Uterus (tissue), 2 donors: ENCODE results near the gene ALPI.
"Not testable (repeated sequence)": the region's sequence is repeated elsewhere in the genome, so short reads cannot be mapped to it uniquely, and the experiment has no call there.

Source experiments
- POLR2A ChIP-seq, 2 donors: fragments of 450-650 bp; IDR thresholded peaks; one replicate each; pipeline ENCODE4 v1.6.1; 2016; ENCODE audit warnings: antibody characterized with exemption in 2 of 2, mild to moderate bottlenecking in 1 of 2, moderate library complexity in 1 of 2
- TF ChIP-seq, protein P1 (sequence below), 4 experiments: fragments of 200-600 bp in 2 of 4; fragments of 450-650 bp in 2 of 4; sonication (generic) in 2 of 4; IDR thresholded peaks; one replicate each; pipeline ENCODE4 v1.5.1; 2016 to 2019; ENCODE audit warnings: antibody characterized with exemption in 4 of 4, mild to moderate bottlenecking in 2 of 4, moderate library complexity in 1 of 4

DNA sequence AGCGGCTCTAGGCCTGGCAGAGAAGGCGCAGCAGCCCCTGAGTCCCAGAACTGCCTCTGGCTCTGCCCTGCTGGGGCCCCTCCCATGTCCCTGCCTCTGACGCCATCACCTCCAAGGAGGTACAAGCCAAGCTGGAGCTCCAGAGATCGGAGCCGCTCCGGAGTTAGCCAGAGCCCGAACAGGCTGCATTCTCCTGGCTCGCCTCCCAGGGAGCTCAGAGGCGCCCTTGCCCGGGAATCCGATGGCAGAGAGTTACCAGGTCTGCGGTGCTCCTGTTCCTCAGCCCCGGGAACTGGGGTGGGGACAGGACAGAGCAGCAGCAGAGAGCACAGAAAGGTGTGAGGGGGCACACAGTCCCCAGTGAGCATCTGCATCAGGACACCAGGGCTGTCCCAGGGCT lies 12.9 kb upstream of the ALPI start:
- TF ChIP-seq, protein P1, sequence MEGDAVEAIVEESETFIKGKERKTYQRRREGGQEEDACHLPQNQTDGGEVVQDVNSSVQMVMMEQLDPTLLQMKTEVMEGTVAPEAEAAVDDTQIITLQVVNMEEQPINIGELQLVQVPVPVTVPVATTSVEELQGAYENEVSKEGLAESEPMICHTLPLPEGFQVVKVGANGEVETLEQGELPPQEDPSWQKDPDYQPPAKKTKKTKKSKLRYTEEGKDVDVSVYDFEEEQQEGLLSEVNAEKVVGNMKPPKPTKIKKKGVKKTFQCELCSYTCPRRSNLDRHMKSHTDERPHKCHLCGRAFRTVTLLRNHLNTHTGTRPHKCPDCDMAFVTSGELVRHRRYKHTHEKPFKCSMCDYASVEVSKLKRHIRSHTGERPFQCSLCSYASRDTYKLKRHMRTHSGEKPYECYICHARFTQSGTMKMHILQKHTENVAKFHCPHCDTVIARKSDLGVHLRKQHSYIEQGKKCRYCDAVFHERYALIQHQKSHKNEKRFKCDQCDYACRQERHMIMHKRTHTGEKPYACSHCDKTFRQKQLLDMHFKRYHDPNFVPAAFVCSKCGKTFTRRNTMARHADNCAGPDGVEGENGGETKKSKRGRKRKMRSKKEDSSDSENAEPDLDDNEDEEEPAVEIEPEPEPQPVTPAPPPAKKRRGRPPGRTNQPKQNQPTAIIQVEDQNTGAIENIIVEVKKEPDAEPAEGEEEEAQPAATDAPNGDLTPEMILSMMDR (IDR thresholded peaks at IDR 0.05): not testable (repeated sequence)
- TF ChIP-seq POLR2A (IDR thresholded peaks at IDR 0.05): not testable (repeated sequence)
